ENCODE data around the gene PHLPP1. TPM values are rescaled to one million over a fixed set of nuclear protein-coding genes. Genes with fewer than 3 reads are reported as not detected.
A peak's percentile ranks its signal among the peaks of the same experiment; 100 is the strongest.

PHLPP1 gene
- total RNA-seq, 2 donors from 2014 or later, result 7.8 to 10.5 TPM

GRCh38 chr18:63025251-63026090 lies 310.1 kb downstream of the PHLPP1 start:
- Mint-ChIP-seq H3K27ac (no peak overlapping the region), H3K9me3 (peaks cover 0 to 2% of the 10 kb centered on the region in 2 donors), H3K36me3 (peaks cover 0 to 1% of the 10 kb centered on the region in 2 donors)
- peak in 1 of 2 donors; percentile 31 for ATAC-seq
- DNase-seq (ENCODE audit: low spot score in 2 of 2), result no peak

GRCh38 chr18:63028380-63028779 lies 313.0 kb downstream of the PHLPP1 start:
- DNase-seq (ENCODE audit: low spot score in 2 of 2) (no peak), ATAC-seq (no peak)
- peaks cover 0 to 8% of the 10 kb centered on the region in 2 donors for H3K36me3 Mint-ChIP-seq
- H3K27ac Mint-ChIP-seq, result no peak overlapping the region
- peaks cover 0 to 7% of the 10 kb centered on the region in 2 donors for H3K9me3 Mint-ChIP-seq

Other genes with a start within 250 kb of the PHLPP1 start
- gene ZCCHC2, start 192.5 kb upstream of the PHLPP1 start, total RNA-seq, result 10 to 100 TPM; 33.8 to 66.0 TPM

Measured in activated naive CD4-positive, alpha-beta T cell treated with anti-CD3 and anti-CD28 coated beads, Interleukin-2, amount 50 U/mL, for 72 hours (primary cell).